NCI-H1417 treated with DMSO at 0.1 percent for 48 hours (cell line): Measurements from ENCODE around the gene RNF224.

Experiments
- DNase-seq: peaks from one replicate; lab custom pipeline; 2025; lab: John Stamatoyannopoulos, UW

Gene RNF224

DNA sequence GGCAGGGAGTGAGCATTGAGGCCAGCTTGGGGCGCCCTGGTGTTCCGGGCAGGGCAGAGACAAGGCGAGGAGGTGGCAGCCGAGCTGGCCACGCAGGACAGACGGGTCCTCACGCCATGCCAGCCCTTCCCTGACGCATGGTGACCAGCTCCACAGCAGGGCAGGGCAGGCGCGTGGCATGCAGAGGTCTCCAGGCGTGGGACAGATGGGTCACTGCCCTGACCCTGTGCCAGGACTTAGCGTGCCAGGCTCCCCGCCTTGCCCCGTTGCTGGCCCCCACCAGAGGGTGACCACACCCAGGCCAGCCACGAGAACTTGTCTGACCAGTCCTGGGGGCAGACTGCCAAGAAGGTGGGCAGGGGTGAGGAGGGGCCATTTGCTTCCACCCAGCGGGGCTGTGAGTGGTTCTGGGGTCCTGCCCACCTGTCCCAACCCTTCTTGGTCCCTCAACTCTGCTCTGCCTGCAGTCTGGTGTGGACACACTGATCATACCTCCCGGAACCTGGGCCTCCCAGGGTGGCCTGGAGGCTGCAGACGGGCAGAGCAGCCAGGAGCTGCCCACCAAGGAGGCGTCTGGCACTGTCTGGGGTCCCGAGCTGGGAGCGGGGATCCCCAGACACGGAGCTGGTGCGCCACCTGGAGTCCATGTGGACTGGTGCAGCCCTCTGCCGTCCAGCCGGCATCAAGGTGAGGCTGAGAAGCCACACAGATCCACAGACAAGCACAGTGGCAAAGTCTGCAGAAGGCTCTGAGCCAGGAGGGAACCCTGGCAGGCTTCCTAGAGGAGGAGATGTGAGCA, at the start of gene RNF224:
RNF224 (plus strand) TSS at position 449 of the 799 bp plus-strand sequence. CDS start 834 bp downstream, outside the sequence.
- DNase-seq: peak; percentile 38

DNA sequence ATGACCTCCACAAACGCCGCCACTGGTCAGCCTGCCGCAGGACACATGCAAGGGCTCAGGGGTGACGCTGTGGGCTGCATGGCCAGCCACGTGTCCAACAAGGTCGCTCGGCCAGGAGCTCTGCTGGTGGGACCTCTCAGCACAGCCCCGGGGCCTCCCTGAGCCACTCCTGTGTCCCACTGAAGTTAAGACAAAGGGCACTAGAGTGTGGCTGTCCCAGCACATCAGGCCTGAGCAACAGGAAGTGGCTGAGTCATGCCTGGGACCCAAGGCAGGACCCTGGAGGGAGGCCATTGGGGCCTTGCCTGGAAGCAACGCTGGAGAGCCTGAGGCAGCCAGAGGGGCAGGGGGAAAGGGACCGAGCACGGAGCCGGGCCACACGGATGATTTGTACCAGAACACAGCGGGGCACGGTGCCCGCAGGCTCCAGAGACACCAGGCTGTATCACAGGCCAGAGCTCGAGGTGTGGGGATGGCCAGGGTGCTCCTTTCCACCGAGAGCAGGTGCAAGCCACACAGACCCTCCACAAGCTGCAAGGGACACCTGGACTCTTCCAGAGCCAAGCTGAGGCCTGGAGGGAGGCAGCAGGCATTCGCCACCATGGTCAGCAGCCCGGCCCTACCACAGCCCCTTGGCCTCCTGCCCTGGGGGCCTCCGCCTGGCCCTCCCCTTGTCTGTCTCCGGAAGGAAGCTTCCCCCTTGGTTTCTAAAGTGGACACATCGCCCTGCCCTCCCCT, 48.9 kb upstream of the RNF224 start:
- DNase-seq: no peak

DNA sequence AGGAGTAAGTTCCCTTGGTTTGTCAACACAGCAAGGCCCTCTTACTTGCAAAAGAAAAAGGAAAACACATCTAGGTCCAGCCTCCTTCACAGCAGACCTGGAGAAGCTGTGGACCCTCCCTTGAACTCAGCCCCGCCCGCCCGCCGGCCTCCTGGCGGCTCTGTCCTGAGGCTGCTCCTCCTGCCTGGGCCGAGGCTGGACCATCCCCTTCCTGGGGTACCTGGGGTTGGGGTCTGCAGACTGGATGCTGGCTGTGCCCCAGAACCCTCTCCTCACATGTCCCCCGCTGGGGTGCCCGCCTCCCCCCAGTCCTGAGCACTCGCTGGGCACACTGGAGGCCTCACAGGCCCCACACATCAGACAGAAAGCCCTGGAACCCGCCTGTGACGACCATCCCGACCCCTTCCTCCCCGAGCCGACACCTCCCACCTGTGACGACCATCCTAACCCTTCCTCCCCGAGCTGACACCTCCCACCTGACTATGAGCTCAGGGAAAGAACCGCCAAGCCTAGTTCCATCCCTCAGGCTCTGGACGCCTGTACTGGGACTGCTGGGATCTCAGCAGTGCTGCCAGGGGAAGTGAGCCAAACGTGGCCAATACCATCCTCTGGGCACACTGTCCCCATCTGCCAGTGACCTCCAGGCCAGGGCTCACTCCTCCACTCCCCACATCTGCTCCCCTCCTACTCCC, 48.2 kb upstream of the RNF224 start:
- DNase-seq: no peak

DNA sequence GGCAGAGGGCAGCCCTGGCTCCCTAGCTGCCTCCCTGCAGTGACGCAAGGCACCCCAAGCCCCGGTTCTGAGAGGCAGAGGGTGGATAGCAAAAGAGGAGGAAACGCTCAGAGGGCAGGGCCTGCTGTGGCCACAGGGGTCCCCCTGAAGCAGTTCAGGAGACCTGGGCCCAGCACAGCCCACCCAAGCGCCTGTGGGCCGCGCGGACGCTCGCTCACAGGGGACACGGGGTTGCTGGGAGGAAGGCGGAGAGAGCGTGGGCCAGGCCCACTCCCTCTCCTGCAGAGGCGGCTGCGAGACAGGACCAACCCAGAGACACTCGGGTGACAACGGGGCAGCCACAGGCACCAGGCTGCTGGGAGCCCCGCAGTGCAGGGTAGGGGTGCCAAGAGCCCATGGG, 47.5 kb upstream of the RNF224 start:
- DNase-seq: no peak

DNA sequence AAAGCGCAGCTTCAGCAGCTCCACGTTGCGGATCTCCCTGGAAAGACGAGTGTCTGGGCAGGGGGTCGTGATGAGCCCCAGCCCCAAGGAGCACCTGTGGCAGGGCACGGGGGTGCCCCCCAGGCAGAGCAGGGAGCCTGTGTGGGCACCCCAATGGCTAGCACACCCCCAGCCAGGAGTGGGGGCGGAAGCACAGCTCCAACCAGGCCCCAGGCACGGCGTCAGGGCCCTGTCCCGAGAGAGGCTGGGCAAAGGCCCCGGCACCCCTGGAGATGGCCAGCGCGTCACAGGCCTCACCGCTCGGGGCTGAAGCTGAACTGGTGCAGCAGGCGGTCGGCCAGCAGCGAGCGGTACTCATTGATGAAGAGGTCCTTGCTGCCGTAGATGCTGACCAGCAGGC, 46.8 kb upstream of the RNF224 start:
- DNase-seq: no peak

DNA sequence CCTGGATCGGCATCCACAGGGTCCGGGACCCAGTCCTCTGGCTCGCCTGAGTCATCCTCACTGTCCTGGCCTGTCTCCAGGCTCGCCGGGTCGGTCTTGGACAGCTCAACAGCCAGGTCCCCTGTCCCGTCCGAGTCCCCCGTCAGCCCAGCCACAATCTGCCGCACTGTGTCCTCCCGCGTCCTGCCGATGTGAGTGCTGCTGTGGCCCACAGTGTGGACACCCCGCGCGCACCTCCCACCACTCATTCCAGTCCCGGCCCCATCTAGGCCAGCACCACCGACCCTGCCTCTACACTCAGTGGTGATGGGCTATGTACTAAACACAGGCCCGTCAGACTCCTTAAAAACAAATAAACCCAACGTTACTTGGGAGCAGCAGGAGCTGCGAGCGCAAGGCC, 45.6 kb upstream of the RNF224 start:
- DNase-seq: no peak

DNA sequence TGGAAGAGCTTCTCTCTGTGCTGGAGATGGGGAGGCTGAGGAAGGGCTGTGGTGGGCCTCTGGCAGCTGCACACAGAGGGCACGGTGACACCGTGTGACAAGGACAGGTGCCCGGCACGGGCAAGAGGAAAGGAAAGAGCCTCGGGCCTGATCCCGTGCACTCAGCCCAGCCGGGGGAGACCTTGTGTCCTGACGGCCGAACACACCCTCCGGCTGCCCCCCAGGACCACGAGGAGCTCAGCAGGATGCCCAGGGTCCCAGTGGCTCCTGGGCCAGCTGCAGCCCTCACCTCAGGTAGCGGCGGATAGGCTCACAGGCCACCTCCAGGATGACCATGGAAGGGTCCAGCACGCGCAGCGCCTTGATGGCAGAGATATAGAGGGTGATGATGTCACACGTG, 44.5 kb upstream of the RNF224 start:
- DNase-seq: no peak

DNA sequence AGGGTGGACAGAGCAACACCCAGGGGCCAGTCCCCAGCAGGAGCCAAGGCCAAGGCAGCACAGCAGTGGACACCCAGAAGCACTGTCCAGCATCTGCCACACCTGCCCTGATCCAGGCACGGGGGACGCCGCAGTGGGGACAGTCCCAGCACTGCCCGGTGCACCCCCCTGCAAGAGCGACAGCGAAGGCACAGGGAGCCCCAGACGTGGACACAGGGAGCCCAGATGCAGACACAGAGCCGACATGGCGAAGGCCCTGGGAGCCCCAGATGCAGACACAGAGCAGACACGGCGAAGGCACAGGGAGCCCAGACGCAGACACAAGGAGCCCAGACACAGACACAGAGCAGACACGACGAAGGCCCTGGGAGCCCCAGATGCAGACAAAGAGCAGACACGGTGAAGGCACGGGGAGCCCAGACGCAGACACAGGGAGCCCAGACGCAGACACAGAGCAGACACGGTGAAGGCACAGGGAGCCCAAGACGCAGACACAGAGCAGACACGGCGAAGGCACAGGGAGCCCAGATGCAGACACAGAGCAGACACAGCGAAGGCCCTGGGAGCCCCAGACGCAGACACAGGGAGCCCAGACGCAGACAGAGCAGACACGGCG, 43.2 kb upstream of the RNF224 start:
- no peak for DNase-seq

DNA sequence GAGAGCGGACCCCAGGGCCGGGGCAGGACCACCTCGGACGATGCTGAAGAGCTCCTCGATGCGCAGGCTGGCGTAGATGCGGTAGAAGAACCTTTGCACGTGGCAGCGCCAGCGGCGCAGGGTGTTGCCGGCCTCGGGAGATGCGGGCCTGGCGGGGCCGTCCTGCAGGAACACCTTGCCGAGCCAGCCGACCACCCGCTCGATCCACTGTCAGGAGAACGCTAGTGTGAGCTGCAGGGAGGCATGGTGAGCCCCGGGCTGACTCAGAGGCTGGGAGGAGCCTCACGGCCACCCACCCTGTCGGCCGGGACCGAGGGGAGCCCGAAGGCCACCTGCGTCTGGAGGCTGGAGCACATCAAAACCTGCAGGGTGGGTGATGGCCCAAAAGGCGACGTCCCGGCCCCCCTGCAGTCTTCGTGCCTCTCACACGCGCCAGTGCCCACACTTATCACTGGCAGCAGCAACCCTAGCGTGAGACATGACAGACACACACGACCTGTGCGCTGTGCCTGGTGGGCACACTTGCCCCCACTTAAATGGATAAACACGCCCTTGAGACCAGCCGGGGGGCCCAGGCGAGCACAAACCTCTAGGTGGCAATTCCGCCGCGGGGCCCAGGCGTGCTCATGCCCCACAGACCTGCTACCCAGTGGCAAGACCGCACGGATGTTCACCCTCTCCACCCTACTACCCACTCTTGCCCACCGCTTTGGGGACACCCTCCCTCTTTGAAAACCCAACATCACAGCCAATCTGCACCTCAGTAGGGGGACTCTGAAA, 42.2 kb upstream of the RNF224 start:
- DNase-seq: no peak

DNA sequence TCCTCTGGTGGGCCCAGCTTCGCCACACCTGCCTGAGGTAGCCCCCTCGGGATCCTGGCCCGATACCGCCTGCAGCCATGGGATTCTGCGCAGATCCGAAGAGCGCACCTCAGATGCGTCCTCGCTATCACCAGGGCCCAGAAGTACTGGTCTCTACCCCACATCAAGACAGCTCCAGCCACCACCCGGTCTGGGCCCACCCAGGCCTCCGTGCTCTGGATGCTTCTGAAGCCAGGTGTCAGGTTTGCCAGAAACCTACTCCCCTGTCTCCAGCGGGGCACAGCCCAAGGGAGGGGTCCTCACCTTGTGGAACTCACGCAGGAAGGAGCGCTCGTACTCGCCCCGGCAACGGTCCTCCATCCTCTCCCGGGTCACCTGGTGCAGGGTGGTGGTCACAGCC, 41.4 kb upstream of the RNF224 start:
- DNase-seq: no peak

DNA sequence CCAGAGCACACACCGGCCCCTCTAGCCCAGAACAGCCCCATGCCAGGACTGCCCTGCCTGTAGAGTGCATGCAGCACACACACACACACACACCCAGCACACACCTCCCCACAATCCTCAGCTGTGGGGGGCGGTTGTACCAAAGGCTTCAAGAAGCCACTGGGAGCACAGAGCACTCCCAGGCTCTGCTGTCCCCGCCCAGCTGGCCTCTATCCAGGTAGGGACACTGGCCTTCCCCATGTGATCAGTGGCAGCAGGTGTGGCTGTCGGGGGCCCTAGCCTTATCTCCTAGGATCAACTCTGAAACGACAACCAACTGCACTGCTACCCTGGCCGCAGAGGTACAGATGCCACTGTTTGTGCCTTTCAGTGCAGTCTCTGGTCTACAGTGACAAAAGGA, 40.9 kb upstream of the RNF224 start:
- DNase-seq: no peak

DNA sequence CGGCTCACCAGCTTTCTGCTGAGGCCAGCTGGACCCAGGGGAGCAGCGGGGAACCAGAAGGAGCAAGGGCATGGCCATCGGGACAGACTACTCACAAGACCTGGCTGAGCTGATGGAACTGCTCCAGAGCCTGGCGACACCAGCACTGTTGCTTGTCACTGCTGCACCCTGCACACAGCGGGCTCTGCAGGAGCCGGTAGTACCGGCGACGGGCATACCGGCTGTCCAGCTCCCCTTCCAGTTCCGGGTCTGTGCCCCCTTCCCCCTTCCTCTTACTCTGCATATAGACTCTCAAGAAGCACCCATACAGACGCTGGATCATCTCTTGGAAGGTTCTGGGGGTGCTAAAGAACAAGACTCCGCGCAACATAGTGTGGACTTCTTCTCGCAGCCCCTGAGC, 39.9 kb upstream of the RNF224 start:
- no peak for DNase-seq

DNA sequence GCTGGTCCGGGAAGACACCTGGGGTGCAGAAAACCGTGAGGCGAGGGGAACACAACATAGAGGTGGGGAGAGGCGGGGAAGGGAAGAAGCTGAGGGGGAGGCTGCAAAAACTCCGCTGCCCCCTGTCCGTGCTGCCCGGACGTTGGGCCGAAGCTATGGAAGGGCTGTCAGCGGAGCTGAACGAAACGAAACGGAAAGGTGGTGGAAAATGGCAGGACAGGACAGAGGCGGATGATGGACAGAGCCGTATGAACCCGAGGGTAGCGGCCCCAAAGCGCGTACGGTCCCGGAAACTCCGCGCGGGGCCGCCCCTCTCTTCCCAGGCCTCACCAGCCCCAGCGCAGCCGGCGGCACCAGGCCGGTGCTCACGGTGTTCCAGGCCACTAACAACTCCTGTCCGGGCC, 39.2 kb upstream of the RNF224 start:
- DNase-seq: no peak

DNA sequence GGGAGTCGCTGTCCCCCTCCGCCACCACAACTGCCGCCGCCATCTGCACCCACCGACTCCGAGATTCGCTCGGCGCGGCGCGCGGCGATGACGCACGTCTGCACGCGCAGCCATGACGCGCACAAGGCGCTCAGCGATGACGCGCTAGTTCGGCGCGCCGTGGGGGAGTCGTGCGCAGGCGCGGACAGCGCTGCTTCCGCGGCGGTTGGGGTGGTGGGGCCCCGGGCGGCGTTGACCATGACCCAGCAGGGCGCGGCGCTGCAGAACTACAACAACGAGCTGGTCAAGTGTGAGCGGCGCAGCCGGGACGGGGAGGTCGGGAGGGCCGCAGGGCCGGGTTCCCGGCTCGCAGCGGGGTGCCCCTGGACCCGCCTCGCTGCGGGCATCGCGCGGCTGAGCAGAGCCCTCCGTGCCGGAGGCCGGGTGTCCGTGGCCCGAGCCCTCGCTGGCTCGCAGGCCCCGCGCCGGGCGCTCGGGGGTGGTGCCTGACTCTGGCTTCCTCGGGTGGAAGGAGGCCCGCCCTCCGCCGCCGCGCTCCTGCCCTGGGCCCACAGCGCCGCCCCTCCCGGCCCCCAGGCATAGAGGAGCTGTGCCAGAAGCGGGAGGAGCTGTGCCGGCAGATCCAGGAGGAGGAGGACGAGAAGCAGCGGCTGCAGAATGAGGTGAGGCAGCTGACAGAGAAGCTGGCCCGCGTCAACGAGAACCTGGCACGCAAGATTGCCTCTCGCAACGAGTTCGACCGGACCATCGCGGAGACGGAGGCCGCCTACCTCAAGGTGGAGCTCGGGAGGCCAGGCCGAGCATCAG, 38.6 kb upstream of the RNF224 start, which contains the start of the genes ANAPC2 and SSNA1:
ANAPC2 (minus strand) TSS at position 71 of the 807 bp plus-strand sequence; CDS start at position 43, 28 bp downstream.
SSNA1 (plus strand) TSS at position 187 of the 807 bp plus-strand sequence; CDS start at position 238, 51 bp downstream.
- DNase-seq: peak; percentile 32

DNA sequence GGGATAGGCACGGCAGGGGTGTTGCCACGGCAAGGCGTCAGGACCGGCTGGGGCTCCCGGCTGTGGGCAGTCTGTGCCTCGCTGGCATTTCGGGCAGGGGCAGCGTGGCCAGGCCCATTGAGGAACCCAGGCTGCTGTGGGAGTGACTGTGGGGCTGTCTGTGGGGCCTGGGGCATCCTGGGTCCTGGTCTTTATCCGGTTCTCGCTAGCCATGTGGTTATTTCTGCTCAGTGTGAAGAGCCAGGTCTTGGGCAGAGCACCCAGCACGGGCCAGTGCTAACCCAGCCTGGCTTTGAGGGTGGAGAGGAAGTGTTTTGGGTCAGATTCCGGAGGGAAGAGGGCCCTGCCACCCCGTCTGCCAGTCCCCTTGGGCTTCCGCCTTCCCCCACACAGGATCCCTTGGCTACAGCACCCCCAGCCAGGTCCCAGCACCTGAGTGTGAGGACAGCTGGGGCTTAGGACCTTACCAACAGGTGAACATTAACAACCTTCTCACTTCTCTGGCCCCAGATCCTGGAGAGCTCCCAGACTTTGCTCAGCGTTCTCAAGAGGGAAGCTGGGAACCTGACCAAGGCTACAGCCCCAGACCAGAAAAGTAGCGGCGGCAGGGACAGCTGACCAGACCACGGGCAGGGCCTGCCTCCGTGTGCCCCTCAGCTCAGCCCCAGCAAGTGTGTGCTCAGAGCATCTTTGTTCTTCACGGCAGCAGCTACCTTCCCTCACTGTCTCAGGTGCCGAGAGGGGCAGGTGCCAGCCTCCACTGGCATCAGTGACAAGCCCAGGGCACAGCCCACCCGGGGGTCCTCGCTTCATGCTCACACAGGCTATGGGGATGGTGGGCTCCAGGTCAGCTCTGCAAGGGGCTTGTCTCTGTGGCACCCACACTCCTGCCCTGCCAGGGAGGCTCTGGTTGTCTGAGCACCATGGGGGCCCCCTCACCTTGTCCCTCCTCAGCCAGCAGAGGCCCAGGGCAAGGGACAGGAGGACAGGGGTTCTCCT, 37.7 kb upstream of the RNF224 start:
- no peak for DNase-seq

DNA sequence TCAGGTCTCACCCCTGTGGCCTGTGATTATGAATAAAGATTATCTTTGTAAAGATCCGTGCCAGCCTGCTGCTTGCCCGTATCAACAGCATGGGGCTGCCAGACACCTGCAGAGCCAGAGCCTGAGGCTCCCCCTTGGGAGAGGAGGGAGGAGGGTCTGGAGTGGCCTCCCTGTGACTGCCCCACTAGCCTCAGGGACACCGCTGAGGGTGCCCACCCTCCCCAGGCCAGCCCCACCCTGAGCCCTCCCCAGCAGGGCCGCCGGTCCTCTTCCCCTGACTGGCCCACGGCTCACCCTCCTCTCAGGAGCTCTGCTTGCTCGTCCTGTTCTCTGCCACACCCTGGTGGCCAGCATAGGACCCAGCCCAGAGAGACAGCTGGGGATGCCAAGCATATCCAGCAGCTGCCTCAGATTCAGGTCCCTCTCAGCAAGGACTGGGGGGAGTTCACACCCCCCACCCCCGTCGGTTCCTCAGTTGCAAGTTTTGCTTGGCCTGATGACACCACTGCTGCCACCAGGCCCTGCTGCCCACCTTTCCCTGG, 36.9 kb upstream of the RNF224 start:
- DNase-seq: no peak

DNA sequence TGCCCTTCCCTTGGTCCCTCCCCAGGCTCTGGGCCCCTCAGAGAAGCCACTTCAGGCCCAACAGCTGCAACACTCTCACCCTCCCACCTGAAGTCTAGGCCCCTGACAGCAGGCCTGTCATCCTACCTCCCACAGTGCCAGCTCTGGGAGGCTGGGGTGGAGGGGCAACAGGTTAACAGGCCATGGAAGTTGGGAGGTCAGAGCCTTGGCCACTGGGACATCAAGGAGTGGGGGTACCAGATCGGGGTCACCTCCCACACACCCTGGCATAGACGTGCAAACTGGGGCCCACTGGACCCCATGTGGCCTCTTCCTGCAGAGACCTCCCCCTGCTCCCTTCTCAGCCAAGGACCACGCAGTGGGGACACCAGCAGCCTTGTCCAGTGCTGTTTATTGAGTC, 36.1 kb upstream of the RNF224 start:
- no peak for DNase-seq

DNA sequence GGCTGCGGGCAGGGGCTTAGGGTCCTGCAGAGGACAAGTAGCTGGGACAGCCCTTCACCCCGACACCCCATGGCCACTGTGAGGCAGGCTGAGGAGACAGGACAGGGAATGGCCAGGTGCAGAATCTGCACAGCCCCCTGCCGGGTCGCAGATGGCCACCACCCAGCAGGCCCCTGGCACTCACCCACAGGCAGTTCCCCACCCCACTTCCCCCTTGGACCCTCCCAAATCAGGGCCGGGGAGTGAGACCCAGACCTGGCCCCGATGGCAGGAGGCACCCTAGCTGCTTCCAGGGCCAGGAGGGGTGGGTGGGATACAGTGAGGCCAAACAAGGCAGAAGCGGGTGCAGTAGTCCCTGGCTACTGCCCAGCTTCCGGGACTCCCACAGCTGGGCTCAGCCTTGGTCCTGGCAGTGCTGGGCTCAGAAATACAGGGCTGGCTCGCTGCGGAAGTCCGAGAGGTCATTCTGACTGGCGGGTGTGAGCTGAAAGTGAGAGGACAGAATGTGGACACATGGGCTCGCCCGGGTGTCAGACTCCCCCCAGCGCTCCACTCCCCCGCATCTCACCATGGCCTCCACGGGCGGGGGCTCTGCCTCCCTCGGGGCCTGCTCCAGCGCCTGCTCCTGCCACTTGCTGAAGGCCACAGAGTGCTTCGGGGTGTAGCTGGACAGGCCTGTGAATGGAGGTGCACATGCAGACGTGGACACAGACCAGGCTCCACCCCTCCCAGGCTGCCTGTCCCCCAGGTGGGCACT, 35.4 kb upstream of the RNF224 start:
- no peak for DNase-seq
